ENCODE measurements around the gene GDF7.

GDF7 gene

GRCh38 chr2:20722592-20723240, 55.8 kb downstream of the GDF7 start:
- H3K9ac ChIP-seq (ENCODE audit: low read depth, low read length) = no peak overlapping the region
- no peaks in the 10 kb centered on the region for H3K9me3 ChIP-seq (ENCODE audit: control insufficient read depth, insufficient read depth, low read length)
- H3K4me1 ChIP-seq (ENCODE audit: insufficient read depth, low read length) = no peaks in the 10 kb centered on the region
- no peaks in the 10 kb centered on the region for H3K36me3 ChIP-seq (ENCODE audit: insufficient read depth, low read length)

DNA sequence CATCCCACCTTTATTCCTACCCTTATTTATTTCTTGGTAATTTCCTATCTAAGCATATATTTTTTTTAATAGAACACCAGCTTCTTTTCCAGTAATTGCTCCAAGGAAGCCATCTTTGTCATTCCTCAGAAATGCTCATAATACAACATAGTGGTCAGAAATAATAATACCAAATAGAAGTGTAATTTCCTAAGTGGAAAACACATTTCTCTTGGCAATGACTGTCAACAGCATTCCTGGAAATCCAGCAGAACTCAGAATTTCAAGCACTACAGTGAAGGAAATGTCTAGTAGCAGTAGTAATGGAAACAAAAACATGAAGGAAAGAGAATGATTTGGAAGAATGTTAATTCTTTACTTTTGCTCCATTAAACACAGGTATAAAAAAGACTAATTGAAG, 56.6 kb downstream of the GDF7 start:
- Histone ChIP-seq H3K36me3 (ENCODE audit: insufficient read depth, low read length) (no peaks in the 10 kb centered on the region), H3K4me1 (ENCODE audit: insufficient read depth, low read length) (no peaks in the 10 kb centered on the region), H3K9ac (ENCODE audit: low read depth, low read length) (no peak overlapping the region), H3K9me3 (ENCODE audit: control insufficient read depth, insufficient read depth, low read length) (no peaks in the 10 kb centered on the region)

GRCh38 chr2:20724500-20725053, 57.6 kb downstream of the GDF7 start:
- H3K9ac ChIP-seq (ENCODE audit: low read depth, low read length) = no peak overlapping the region
- no peaks in the 10 kb centered on the region for H3K4me1 ChIP-seq (ENCODE audit: insufficient read depth, low read length)
- H3K9me3 ChIP-seq (ENCODE audit: control insufficient read depth, insufficient read depth, low read length) = no peaks in the 10 kb centered on the region
- H3K36me3 ChIP-seq (ENCODE audit: insufficient read depth, low read length) = no peaks in the 10 kb centered on the region

- Histone ChIP-seq H3K9ac (ENCODE audit: low read depth, low read length) (no peak overlapping the region), H3K36me3 (ENCODE audit: insufficient read depth, low read length) (no peaks in the 10 kb centered on the region), H3K9me3 (ENCODE audit: control insufficient read depth, insufficient read depth, low read length) (no peaks in the 10 kb centered on the region), H3K4me1 (ENCODE audit: insufficient read depth, low read length) (no peaks in the 10 kb centered on the region)
Measured at GRCh38 chr2:20725782-20726181, 58.8 kb downstream of the GDF7 start.

GRCh38 chr2:20726913-20727312, 60.0 kb downstream of the GDF7 start:
- Histone ChIP-seq H3K9me3 (ENCODE audit: control insufficient read depth, insufficient read depth, low read length) (no peaks in the 10 kb centered on the region), H3K9ac (ENCODE audit: low read depth, low read length) (no peak overlapping the region), H3K4me1 (ENCODE audit: insufficient read depth, low read length) (no peaks in the 10 kb centered on the region), H3K36me3 (ENCODE audit: insufficient read depth, low read length) (no peaks in the 10 kb centered on the region)

DNA sequence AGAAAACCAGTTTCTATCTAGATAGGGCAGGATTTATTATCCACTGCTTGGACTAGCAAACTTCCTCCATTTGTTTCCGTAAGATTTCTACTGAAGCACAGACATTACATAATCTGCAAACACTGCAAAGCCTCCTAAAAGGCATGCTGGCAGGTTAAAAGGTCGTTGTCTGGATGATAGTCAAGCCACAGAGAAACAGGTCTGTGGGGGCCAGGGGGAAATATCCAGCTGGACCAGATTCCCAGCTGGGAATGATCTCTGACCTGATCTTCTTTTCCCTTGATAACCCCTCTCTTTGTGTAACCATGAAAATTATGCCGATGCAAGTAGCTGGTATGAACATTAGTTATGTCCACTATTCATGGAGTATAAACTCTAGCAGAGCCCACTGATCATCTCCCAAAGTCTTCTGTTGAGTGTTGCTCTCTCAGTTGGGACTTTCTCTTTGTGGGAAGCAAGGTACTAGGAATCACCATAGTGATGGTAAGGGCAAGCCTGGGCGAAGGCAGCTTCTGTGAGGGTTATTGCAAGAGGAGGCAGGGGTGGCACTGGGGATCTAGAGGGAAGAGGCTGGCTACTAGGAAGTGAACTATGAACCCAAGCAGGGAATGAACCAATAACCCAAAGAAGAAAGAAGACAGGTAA, 61.3 kb downstream of the GDF7 start:
- no peaks in the 10 kb centered on the region for H3K9me3 ChIP-seq (ENCODE audit: control insufficient read depth, insufficient read depth, low read length)
- no peaks in the 10 kb centered on the region for H3K36me3 ChIP-seq (ENCODE audit: insufficient read depth, low read length)
- no peaks in the 10 kb centered on the region for H3K4me1 ChIP-seq (ENCODE audit: insufficient read depth, low read length)
- H3K9ac ChIP-seq (ENCODE audit: low read depth, low read length) = no peak overlapping the region

Measured in ES-I3 (cell line).